H1 (cell line): Measurements from ENCODE around the gene PTPN22. TPM values are rescaled to one million over a fixed set of nuclear protein-coding genes. Genes with fewer than 3 reads are reported as not detected.

Experiments
- BCL11A ChIP-seq, 2 experiments: IDR thresholded peaks; one replicate each; pipeline ENCODE4 v1.6.1; 2011; ENCODE audit warnings: low read depth in 2 of 2, low read length in 2 of 2, mild to moderate bottlenecking in 2 of 2
- HDAC6 ChIP-seq: IDR thresholded peaks from one replicate; pipeline ENCODE4 v1.7.1; 2012; ENCODE audit warnings: low read depth, mild to moderate bottlenecking, inconsistent platforms, low read length, moderate library complexity
- SP1 ChIP-seq: IDR thresholded peaks from 2 replicates; pipeline ENCODE4 v1.6.1; 2011; ENCODE audit warnings: low read depth, low read length
- polyA plus RNA-seq, 7 experiments: library from polyadenylated mRNA; depleted of rRNA in 3 of 7; stranded (reverse) in 5 of 7; unstranded in 2 of 7; fragments of >200 nt in 5 of 7; fragments of 200-250 nt in 2 of 7; gene quantifications; 1 replicate in 5 of 7; 2 replicates in 1 of 7; 4 replicates in 1 of 7; pipeline versions ENCODE4 v1.2.1 to v1.2.3, GENCODE V29; 2011 to 2013; ENCODE audit warnings: missing spikeins in 2 of 7, mixed read lengths in 2 of 7
- total RNA-seq: library from RNA; stranded (reverse); fragmentation: NEBNext Ultra II Directional; extraction: Animal tissue kit (Norgen Biotek cat#: 25700); gene quantifications from 2 replicates; pipeline ENCODE4 v1.2.1, GENCODE V29; 2021
- TF ChIP-seq, protein P1 (sequence below): fragments of 300-600 bp; sonication (generic); IDR thresholded peaks from 2 replicates; pipeline ENCODE4 v1.7.1; 2012; ENCODE audit warnings: low read length, moderate library complexity, mild to moderate bottlenecking, inconsistent platforms; ENCODE audit not compliant: insufficient replicate concordance
- TF ChIP-seq, protein P2 (sequence below): IDR thresholded peaks from 2 replicates; pipeline ENCODE4 v1.6.1; 2011; ENCODE audit warnings: low read depth, mild to moderate bottlenecking, low read length; ENCODE audit not compliant: insufficient read depth

The PTPN22 gene
- total and polyA plus RNA-seq, 2 of the 8 experiments (the other 6 are each of a cell fraction or from before 2014, with no cell fraction given): not detected

DNA sequence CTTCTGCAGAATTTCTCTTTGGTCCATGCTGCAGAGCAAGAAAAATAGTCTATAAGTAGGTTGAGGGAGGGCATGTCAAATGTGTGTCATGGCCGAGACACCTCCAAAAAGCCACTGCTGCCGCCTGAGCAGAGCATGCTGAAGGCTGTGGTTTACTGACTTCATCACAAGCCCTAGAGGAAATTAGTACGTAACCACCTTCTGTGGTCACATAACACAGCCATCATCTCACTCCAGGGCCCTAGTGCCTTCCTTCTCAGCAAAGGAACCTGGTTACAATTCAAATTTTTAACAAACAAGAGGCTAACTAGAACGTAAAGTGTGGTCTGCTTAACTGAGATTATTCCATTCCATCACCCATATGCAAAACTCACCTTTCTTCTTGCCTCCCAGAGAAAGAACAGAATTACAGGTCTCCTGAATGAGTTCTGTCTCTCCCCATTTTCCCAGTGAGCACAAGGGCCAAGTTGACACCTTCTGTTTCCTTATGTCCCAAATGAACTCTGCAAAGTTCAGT lies at the start of gene PTPN22 (continued):
- TF ChIP-seq, protein P1, sequence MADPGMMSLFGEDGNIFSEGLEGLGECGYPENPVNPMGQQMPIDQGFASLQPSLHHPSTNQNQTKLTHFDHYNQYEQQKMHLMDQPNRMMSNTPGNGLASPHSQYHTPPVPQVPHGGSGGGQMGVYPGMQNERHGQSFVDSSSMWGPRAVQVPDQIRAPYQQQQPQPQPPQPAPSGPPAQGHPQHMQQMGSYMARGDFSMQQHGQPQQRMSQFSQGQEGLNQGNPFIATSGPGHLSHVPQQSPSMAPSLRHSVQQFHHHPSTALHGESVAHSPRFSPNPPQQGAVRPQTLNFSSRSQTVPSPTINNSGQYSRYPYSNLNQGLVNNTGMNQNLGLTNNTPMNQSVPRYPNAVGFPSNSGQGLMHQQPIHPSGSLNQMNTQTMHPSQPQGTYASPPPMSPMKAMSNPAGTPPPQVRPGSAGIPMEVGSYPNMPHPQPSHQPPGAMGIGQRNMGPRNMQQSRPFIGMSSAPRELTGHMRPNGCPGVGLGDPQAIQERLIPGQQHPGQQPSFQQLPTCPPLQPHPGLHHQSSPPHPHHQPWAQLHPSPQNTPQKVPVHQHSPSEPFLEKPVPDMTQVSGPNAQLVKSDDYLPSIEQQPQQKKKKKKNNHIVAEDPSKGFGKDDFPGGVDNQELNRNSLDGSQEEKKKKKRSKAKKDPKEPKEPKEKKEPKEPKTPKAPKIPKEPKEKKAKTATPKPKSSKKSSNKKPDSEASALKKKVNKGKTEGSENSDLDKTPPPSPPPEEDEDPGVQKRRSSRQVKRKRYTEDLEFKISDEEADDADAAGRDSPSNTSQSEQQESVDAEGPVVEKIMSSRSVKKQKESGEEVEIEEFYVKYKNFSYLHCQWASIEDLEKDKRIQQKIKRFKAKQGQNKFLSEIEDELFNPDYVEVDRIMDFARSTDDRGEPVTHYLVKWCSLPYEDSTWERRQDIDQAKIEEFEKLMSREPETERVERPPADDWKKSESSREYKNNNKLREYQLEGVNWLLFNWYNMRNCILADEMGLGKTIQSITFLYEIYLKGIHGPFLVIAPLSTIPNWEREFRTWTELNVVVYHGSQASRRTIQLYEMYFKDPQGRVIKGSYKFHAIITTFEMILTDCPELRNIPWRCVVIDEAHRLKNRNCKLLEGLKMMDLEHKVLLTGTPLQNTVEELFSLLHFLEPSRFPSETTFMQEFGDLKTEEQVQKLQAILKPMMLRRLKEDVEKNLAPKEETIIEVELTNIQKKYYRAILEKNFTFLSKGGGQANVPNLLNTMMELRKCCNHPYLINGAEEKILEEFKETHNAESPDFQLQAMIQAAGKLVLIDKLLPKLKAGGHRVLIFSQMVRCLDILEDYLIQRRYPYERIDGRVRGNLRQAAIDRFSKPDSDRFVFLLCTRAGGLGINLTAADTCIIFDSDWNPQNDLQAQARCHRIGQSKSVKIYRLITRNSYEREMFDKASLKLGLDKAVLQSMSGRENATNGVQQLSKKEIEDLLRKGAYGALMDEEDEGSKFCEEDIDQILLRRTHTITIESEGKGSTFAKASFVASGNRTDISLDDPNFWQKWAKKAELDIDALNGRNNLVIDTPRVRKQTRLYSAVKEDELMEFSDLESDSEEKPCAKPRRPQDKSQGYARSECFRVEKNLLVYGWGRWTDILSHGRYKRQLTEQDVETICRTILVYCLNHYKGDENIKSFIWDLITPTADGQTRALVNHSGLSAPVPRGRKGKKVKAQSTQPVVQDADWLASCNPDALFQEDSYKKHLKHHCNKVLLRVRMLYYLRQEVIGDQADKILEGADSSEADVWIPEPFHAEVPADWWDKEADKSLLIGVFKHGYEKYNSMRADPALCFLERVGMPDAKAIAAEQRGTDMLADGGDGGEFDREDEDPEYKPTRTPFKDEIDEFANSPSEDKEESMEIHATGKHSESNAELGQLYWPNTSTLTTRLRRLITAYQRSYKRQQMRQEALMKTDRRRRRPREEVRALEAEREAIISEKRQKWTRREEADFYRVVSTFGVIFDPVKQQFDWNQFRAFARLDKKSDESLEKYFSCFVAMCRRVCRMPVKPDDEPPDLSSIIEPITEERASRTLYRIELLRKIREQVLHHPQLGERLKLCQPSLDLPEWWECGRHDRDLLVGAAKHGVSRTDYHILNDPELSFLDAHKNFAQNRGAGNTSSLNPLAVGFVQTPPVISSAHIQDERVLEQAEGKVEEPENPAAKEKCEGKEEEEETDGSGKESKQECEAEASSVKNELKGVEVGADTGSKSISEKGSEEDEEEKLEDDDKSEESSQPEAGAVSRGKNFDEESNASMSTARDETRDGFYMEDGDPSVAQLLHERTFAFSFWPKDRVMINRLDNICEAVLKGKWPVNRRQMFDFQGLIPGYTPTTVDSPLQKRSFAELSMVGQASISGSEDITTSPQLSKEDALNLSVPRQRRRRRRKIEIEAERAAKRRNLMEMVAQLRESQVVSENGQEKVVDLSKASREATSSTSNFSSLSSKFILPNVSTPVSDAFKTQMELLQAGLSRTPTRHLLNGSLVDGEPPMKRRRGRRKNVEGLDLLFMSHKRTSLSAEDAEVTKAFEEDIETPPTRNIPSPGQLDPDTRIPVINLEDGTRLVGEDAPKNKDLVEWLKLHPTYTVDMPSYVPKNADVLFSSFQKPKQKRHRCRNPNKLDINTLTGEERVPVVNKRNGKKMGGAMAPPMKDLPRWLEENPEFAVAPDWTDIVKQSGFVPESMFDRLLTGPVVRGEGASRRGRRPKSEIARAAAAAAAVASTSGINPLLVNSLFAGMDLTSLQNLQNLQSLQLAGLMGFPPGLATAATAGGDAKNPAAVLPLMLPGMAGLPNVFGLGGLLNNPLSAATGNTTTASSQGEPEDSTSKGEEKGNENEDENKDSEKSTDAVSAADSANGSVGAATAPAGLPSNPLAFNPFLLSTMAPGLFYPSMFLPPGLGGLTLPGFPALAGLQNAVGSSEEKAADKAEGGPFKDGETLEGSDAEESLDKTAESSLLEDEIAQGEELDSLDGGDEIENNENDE: no peak
- no peak for TF ChIP-seq BCL11A (IDR thresholded peaks at IDR 0.05; ENCODE audit: low read depth in 2 of 2, low read length in 2 of 2)
- TF ChIP-seq, protein P2, sequence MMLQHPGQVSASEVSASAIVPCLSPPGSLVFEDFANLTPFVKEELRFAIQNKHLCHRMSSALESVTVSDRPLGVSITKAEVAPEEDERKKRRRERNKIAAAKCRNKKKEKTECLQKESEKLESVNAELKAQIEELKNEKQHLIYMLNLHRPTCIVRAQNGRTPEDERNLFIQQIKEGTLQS: no peak
- no peak for TF ChIP-seq SP1
- no peak for TF ChIP-seq HDAC6
